RWPE2 (cell line): ENCODE data around the gene RNF10.

Experiments used
- ATAC-seq: fragments of 200-7000 bp; cut with Tn5 transposase; 3 replicates; pipeline ENCODE4 v1.9.1; 2021; ENCODE audit warnings: low read depth
- DNase-seq: peaks from one replicate; pipeline ENCODE4 v3.0.0-alpha.2; 2020; ENCODE audit warnings: low spot score
- H3K27ac ChIP-seq: fragments of 450-650 bp; 2 replicates; pipeline ENCODE4 v1.5.1; 2017; ENCODE audit warnings: mild to moderate bottlenecking; ENCODE audit not compliant: poor library complexity, severe bottlenecking
- H3K27me3 ChIP-seq: fragments of 250-450 bp; sonication (Bioruptor Pico); 2 replicates; pipeline ENCODE4 v1.5.1; 2021; ENCODE audit warnings: mild to moderate bottlenecking, moderate library complexity; ENCODE audit not compliant: insufficient read depth, poor library complexity, severe bottlenecking
- H3K36me3 ChIP-seq: fragments of 250-450 bp; sonication (Bioruptor Pico); 2 replicates; pipeline ENCODE4 v1.5.1; 2020; ENCODE audit warnings: low read depth, mild to moderate bottlenecking, moderate library complexity
- H3K4me1 ChIP-seq: fragments of 250-450 bp; sonication (Bioruptor Pico); 2 replicates; pipeline ENCODE4 v1.5.1; 2021; ENCODE audit warnings: mild to moderate bottlenecking, moderate library complexity; ENCODE audit not compliant: insufficient read depth, poor library complexity, severe bottlenecking
- H3K4me3 ChIP-seq: fragments of 250-450 bp; sonication (Bioruptor Pico); 2 replicates; pipeline ENCODE4 v1.5.1; 2021; ENCODE audit warnings: mild to moderate bottlenecking, moderate library complexity; ENCODE audit not compliant: severe bottlenecking
- H3K9me3 ChIP-seq: fragments of 250-450 bp; sonication (Bioruptor Pico); 2 replicates; pipeline ENCODE4 v1.5.1; 2021; ENCODE audit warnings: mild to moderate bottlenecking, moderate library complexity; ENCODE audit not compliant: severe bottlenecking
- CTCF ChIP-seq: fragments of 450-650 bp; IDR thresholded peaks from one replicate; pipeline ENCODE4 v1.5.1; 2017; ENCODE audit warnings: mild to moderate bottlenecking, moderate library complexity; ENCODE audit not compliant: poor library complexity, severe bottlenecking

RNF10 gene

GRCh38 chr12:120573560-120573959 lies 39.4 kb downstream of the RNF10 start:
- ATAC-seq (no peak), DNase-seq (no peak)
- no peak for TF ChIP-seq CTCF
- Histone ChIP-seq H3K4me1 (no peaks in the 10 kb centered on the region), H3K36me3 (peaks cover 91% of the 10 kb centered on the region), H3K9me3 (no peaks in the 10 kb centered on the region), H3K4me3 (no peak overlapping the region), H3K27ac (no peak overlapping the region), H3K27me3 (no peaks in the 10 kb centered on the region)

DNA sequence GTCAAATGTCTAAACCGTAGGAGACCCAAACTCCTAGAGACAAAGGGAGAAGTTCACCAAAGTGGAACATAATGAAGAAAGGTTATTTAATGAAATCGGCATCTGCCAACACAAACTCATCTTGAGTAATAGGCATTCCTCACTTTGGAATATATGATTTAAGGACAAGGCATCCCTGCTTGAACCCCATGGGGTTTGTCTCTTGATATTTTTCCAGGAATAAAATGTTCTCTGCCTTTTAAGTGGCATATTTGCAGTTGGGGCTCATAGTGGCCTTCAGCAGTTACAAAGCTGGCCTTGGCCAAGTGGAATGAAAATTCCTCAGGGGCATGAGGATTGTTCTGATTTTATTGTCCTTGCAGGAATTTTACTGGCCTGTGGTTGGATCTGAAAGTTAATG lies 40.0 kb downstream of the RNF10 start:
- Histone ChIP-seq H3K4me1 (no peaks in the 10 kb centered on the region), H3K9me3 (no peaks in the 10 kb centered on the region), H3K36me3 (peaks cover 90% of the 10 kb centered on the region), H3K27me3 (no peaks in the 10 kb centered on the region), H3K27ac (no peak overlapping the region), H3K4me3 (no peak overlapping the region)
- DNase-seq: no peak
- no peak for TF ChIP-seq CTCF
- ATAC-seq: no peak

GRCh38 chr12:120579179-120579578 lies 45.0 kb downstream of the RNF10 start:
- no peaks in the 10 kb centered on the region for H3K27me3 ChIP-seq
- H3K4me3 ChIP-seq: no peak overlapping the region
- peaks cover 59% of the 10 kb centered on the region for H3K36me3 ChIP-seq
- no peak overlapping the region for H3K27ac ChIP-seq
- no peak for ATAC-seq
- H3K4me1 ChIP-seq: no peaks in the 10 kb centered on the region
- no peak for TF ChIP-seq CTCF
- no peak for DNase-seq
- no peaks in the 10 kb centered on the region for H3K9me3 ChIP-seq

DNA sequence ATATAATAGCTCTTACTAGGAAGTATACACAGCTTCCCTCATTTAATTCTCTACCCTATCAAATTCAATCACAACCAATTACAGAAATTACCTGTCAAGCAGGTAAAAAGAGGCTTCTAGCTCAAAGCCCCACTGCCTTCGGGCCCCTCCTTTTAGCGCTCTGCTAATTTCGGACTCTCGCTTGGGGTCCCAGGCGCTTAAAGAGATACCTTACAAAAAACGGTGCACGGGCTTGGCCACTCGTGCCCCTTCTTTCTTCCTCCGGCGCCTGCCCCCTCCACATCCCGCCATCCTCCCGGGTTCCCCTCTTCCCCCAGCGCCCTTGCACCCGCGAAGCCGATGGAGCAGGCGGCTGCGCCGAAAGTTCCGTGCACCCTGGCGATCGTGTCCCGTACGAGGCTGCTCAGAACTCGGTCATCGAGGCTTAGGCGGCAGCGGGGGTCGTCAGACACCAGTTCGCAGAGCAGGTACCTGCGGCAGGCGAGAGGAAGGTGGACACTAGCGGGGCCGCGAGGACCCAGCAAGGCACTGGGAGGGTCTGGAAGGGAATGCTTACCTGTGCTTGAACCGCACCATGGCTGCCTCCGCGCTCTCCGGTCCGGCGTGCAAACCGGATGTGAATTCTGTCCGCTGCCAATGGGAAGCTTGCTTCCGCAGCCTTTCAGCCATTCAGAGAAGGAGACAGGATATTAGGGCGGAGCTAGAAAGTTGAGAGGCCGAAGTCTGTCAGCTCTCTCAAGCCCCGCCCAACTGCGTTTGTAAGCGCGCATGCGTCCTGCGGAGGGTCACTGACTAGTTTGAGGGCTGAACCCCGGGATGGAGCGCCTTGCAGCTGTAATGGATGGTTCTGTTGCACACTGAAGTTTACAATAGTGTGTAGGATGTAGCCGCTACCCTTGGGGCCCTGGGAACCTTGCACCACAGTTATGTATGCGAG lies 46.9 kb downstream of the RNF10 start, which contains the start of gene POP5:
TSS of gene POP5 (minus strand) at position 616 of the 937 bp plus-strand sequence. CDS start at position 576, 40 bp downstream.
- peak within 1 kb of the TSS; percentile 31 for H3K27ac ChIP-seq
- peak within 1 kb of the TSS; percentile 71 for H3K4me3 ChIP-seq
- no peaks in the 10 kb centered on the region for H3K27me3 ChIP-seq
- peak; percentile 96 for DNase-seq
- TF ChIP-seq CTCF: no peak
- no peaks in the 10 kb centered on the region for H3K9me3 ChIP-seq
- no peaks in the 10 kb centered on the region for H3K4me1 ChIP-seq
- peaks cover 40% of the 10 kb centered on the region for H3K36me3 ChIP-seq
- ATAC-seq: peak; percentile 94

- peaks cover 31% of the 10 kb centered on the region for H3K36me3 ChIP-seq
- ATAC-seq (no peak), DNase-seq (no peak)
- H3K27ac ChIP-seq: peak overlapping the region; percentile 31
- peak overlapping the region; percentile 71 for H3K4me3 ChIP-seq
- H3K4me1 ChIP-seq: no peaks in the 10 kb centered on the region
- H3K9me3 ChIP-seq: no peaks in the 10 kb centered on the region
- no peaks in the 10 kb centered on the region for H3K27me3 ChIP-seq
- TF ChIP-seq CTCF: no peak
Observed at GRCh38 chr12:120581998-120582397, 47.8 kb downstream of the RNF10 start.
